ENCODE data around the gene PTPRD.

GRCh38 chr9:8284884-8285283, 2327.9 kb downstream of the PTPRD start:
- TF ChIP-seq CTCF (IDR thresholded peaks at IDR 0.05; ENCODE audit: low read depth, low read length, poor library complexity, severe bottlenecking): no peak
- TF ChIP-seq EZH2phosphoT487 (IDR thresholded peaks at IDR 0.05; ENCODE audit: borderline replicate concordance, low read length): no peak

Measured in DOHH2 (cell line).